BLaER1 (cell line): ENCODE data around the gene UBE2O.

Experiments
- H3K27ac ChIP-seq: shearing (Covaris generic); formaldehyde crosslinking; 2 replicates; pipeline ENCODE4 v1.8.1; 2022
- H3K27me3 ChIP-seq: shearing (Covaris generic); formaldehyde crosslinking; 2 replicates; pipeline ENCODE4 v1.8.1; 2022
- H3K36me3 ChIP-seq: shearing (Covaris generic); formaldehyde crosslinking; 2 replicates; pipeline ENCODE4 v1.8.1; 2022
- H3K4me1 ChIP-seq: shearing (Covaris generic); formaldehyde crosslinking; 2 replicates; pipeline ENCODE4 v1.8.1; 2022
- H3K4me2 ChIP-seq: shearing (Covaris generic); formaldehyde crosslinking; 2 replicates; pipeline ENCODE4 v1.8.1; 2022
- H3K4me3 ChIP-seq: shearing (Covaris generic); formaldehyde crosslinking; 2 replicates; pipeline ENCODE4 v1.8.1; 2022
- H3K9ac ChIP-seq: shearing (Covaris generic); formaldehyde crosslinking; 2 replicates; pipeline ENCODE4 v1.8.1; 2022
- H3K9me3 ChIP-seq: shearing (Covaris generic); formaldehyde crosslinking; 2 replicates; pipeline ENCODE4 v1.8.1; 2022
- H4K20me1 ChIP-seq: shearing (Covaris generic); formaldehyde crosslinking; 2 replicates; pipeline ENCODE4 v1.8.1; 2022
- Cebpa-rat ChIP-seq: shearing (Covaris generic); IDR thresholded peaks from 2 replicates; pipeline ENCODE4 v1.8.1; 2022

Gene UBE2O

DNA sequence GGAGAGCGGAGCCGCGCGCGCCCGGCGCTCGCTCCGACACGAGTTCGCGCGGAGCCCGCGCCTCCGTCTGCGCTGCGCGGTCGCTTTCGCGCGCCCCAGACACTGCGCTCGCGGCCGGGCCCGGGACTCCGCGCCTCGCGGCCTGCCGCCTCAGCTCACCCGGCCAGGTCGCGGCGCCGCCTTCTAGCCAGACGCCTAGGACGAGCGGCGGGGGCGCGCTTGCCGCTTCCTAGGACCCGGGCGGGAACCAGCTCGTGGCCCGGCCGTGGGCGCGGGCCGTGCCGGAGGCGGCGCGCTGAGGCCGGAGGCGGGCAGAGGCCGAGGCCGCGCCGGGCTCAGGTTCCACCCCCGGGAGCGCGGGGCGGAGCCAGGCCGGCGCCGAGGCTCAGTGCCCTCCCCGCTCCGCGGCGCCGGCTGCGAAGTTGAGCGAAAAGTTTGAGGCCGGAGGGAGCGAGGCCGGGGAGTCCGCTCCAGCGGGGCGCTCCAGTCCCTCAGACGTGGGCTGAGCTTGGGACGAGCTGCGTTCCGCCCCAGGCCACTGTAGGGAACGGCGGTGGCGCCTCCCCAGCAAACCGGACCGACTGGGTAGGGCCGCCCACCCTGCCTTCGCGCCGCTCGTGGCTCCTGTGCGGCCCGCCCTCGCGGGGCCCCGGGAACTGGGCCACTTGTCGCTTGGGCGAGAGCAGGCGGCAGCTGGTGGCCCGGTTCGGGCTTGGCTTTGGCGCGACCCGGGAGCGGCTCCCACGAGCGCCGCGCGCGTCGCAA lies 68.5 kb downstream of the UBE2O start, which contains the start of gene SPHK1:
Gene SPHK1 (plus strand): TSS at position 388 of the 765 bp plus-strand sequence. CDS start 1,036 bp downstream, outside the sequence.
- H3K9ac ChIP-seq: peak within 1 kb of the TSS; percentile 74
- peaks cover 43% of the 10 kb centered on the region for H4K20me1 ChIP-seq
- H3K4me1 ChIP-seq: peaks cover 66% of the 10 kb centered on the region
- peak within 1 kb of the TSS; percentile 72 for H3K27ac ChIP-seq
- peak within 1 kb of the TSS; percentile 73 for H3K4me3 ChIP-seq
- no peaks in the 10 kb centered on the region for H3K9me3 ChIP-seq
- peak within 1 kb of the TSS; percentile 99 for H3K4me2 ChIP-seq
- H3K27me3 ChIP-seq: peaks cover 66% of the 10 kb centered on the region
- no peak for TF ChIP-seq Cebpa-rat
- H3K36me3 ChIP-seq: peaks cover 7% of the 10 kb centered on the region; the same call in 1 of the 2 replicates

DNA sequence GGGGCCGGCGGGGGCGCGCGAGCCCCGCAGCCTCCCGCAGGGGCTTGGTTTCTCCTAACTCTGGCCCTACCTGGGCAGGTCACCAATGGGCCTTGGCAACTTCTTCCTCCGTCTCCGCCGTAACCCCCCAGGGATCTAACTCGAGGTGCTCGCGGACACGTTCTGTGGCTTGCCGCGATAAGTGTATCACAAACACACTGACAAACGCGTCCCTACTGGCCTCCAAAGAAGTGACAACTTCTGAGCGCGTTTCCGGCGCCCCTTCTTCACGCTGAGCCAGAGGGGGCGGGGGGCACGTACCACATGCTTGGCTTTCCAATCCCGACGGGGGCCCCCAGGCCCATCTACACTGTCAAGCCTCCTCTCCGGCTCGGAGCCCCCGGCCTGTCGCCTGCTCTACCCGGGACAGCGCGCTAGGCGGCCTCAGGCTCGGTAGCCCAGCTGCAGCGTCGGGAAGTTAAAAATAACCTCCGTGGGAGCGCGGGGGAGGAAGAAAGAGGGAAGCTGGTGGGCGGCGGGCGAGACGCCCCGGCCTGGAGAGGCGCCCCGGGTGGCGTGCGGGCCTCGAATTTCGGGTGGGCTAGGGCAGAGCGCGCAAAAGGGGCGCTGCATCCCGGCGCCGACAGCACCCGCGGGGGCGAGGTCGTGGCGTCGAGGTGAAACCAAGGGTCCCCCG lies 69.3 kb downstream of the UBE2O start:
- Histone ChIP-seq H3K27me3 (peaks cover 66% of the 10 kb centered on the region), H3K27ac (peak overlapping the region; percentile 72)
- no peak for TF ChIP-seq Cebpa-rat

GRCh38 chr17:76382803-76383545 lies 70.0 kb downstream of the UBE2O start:
- peaks cover 62% of the 10 kb centered on the region for H3K4me1 ChIP-seq
- peaks cover 38% of the 10 kb centered on the region for H4K20me1 ChIP-seq
- H3K4me3 ChIP-seq: peak overlapping the region; percentile 73
- H3K27me3 ChIP-seq: peaks cover 66% of the 10 kb centered on the region
- H3K9me3 ChIP-seq: no peaks in the 10 kb centered on the region
- H3K9ac ChIP-seq: peak overlapping the region; percentile 23; the same call in 1 of the 2 replicates
- no peak for TF ChIP-seq Cebpa-rat
- H3K4me2 ChIP-seq: peak overlapping the region; percentile 99
- H3K27ac ChIP-seq: no peak overlapping the region
- H3K36me3 ChIP-seq: no peaks in the 10 kb centered on the region

More for the DNA sequence above, 69.3 kb downstream of the UBE2O start:
- Histone ChIP-seq H3K4me2 (peak overlapping the region; percentile 99), H3K9me3 (no peaks in the 10 kb centered on the region), H3K9ac (peak overlapping the region; percentile 74), H4K20me1 (peaks cover 41% of the 10 kb centered on the region), H3K4me1 (peaks cover 66% of the 10 kb centered on the region), H3K36me3 (peaks cover 2% of the 10 kb centered on the region; the same call in 1 of the 2 replicates), H3K4me3 (peak overlapping the region; percentile 73)

- peaks cover 66% of the 10 kb centered on the region for H3K27me3 ChIP-seq
- H3K27ac ChIP-seq: no peak overlapping the region
- H3K4me2 ChIP-seq: peak overlapping the region; percentile 99
- peak overlapping the region; percentile 73 for H3K4me3 ChIP-seq
- peaks cover 56% of the 10 kb centered on the region for H3K4me1 ChIP-seq
- H3K36me3 ChIP-seq: no peaks in the 10 kb centered on the region
- no peak for TF ChIP-seq Cebpa-rat
- peaks cover 32% of the 10 kb centered on the region for H4K20me1 ChIP-seq
- no peak overlapping the region for H3K9ac ChIP-seq
- H3K9me3 ChIP-seq: no peaks in the 10 kb centered on the region
These were observed 70.6 kb downstream of the UBE2O start for GRCh38 chr17:76382351-76382802.

GRCh38 chr17:76381633-76382350 lies 71.2 kb downstream of the UBE2O start:
- Histone ChIP-seq H3K4me3 (no peak overlapping the region), H3K27me3 (peaks cover 66% of the 10 kb centered on the region), H4K20me1 (peaks cover 28% of the 10 kb centered on the region), H3K36me3 (no peaks in the 10 kb centered on the region), H3K9me3 (no peaks in the 10 kb centered on the region), H3K4me2 (peak overlapping the region; percentile 99; the same call in 1 of the 2 replicates), H3K4me1 (peaks cover 50% of the 10 kb centered on the region), H3K9ac (no peak overlapping the region), H3K27ac (no peak overlapping the region)
- no peak for TF ChIP-seq Cebpa-rat

DNA sequence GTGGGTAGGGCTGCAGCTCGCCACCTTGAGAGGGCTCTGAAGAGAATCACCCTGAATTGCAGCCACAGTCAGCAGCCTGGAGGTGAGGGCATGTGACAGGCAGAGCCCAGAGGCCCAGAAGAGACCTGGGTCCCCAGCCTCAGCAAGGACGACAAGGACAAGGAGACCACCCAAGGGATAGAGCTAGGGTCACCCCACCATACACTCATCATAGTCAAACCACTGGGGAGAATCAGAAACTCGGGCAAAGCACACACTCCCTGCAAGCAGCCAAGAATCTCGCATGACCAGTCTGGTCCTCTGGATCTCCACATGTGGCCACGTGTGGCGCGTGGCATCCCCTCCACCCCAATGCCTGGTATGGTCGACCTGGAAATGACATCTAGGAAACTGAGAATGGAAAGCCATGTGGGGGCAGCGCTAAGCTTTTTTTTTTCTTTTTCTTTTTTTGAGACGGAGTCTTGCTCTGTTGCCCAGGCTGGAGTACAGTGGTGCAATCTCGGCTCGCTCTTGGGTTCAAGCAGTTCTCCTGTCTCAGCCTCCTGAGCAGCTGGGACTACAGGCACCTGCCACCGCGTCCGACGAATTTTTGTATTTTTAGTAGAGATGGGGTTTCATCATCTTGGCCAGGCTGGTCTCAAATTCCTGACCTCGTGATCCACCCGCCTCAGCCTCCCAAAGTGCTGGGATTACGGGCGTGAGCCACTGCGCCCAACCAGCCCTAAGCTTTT lies 73.1 kb downstream of the UBE2O start:
- no peaks in the 10 kb centered on the region for H3K9me3 ChIP-seq
- H3K4me3 ChIP-seq: no peak overlapping the region
- no peak overlapping the region for H3K27ac ChIP-seq
- no peak overlapping the region for H3K9ac ChIP-seq
- peaks cover 48% of the 10 kb centered on the region for H3K27me3 ChIP-seq
- TF ChIP-seq Cebpa-rat: no peak
- peaks cover 31% of the 10 kb centered on the region for H3K4me1 ChIP-seq
- H3K4me2 ChIP-seq: no peak overlapping the region
- H4K20me1 ChIP-seq: peaks cover 20% of the 10 kb centered on the region
- no peaks in the 10 kb centered on the region for H3K36me3 ChIP-seq

- Histone ChIP-seq H3K27me3 (peaks cover 43% of the 10 kb centered on the region), H3K36me3 (no peaks in the 10 kb centered on the region), H3K4me1 (peaks cover 31% of the 10 kb centered on the region), H3K9ac (no peak overlapping the region), H3K27ac (no peak overlapping the region), H4K20me1 (peaks cover 17% of the 10 kb centered on the region), H3K9me3 (no peaks in the 10 kb centered on the region), H3K4me2 (no peak overlapping the region), H3K4me3 (no peak overlapping the region)
- no peak for TF ChIP-seq Cebpa-rat
These were observed 73.7 kb downstream of the UBE2O start for GRCh38 chr17:76379275-76379641.

- H3K9me3 ChIP-seq: no peaks in the 10 kb centered on the region
- H3K27ac ChIP-seq: no peak overlapping the region
- no peaks in the 10 kb centered on the region for H3K36me3 ChIP-seq
- H3K27me3 ChIP-seq: peaks cover 37% of the 10 kb centered on the region
- no peak overlapping the region for H3K9ac ChIP-seq
- H4K20me1 ChIP-seq: peaks cover 17% of the 10 kb centered on the region
- TF ChIP-seq Cebpa-rat: no peak
- peaks cover 31% of the 10 kb centered on the region for H3K4me1 ChIP-seq
- H3K4me2 ChIP-seq: no peak overlapping the region
- no peak overlapping the region for H3K4me3 ChIP-seq
These were observed 74.2 kb downstream of the UBE2O start for GRCh38 chr17:76378548-76379274.
